Measurements from ENCODE around the gene F7. TPM values are rescaled to one million over a fixed set of nuclear protein-coding genes. Genes with fewer than 3 reads are reported as not detected.

The F7 gene
- total and polyA plus RNA-seq, 2 donors (not counting 1 experiment from before 2014, with no cell fraction given), result not detected

DNA sequence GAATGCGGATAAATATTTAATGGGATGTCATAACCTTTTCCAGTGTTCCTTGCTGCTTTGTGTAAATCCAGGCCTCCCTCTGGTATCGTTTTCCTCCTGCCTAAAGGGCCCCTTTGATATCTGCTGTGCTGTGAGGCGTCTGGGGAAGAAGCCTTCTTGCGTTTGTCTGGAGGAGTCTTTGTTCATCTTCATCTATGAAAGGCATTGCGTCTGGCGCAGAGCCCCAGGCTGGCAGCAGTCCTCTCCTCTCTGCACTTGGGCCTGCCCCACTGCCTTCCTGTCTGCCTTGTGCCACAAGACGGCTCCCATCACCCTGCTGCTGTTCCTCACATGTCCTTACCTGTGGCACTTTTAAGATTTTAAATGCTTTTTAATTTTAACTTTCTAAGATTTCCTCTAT, 62.6 kb downstream of the F7 start:
- H4K20me1 ChIP-seq (ENCODE audit: control insufficient read depth, insufficient read depth, low read length, poor library complexity, severe bottlenecking), result no peaks in the 10 kb centered on the region
- Mint-ChIP-seq H3K27ac (no peak overlapping the region), H3K9me3 (ENCODE audit: insufficient read depth) (no peaks in the 10 kb centered on the region), H3K4me3 (no peak overlapping the region), H3K27me3 (no peaks in the 10 kb centered on the region), H3K4me1 (peaks cover 10% of the 10 kb centered on the region)
- H3K9me3 ChIP-seq (ENCODE audit: control extremely low read depth in 1 of 3, control insufficient read depth in 2 of 3, insufficient read depth in 1 of 3, low read length in 2 of 3), result peaks cover 0 to 3% (median 0%) of the 10 kb centered on the region in 3 donors
- H3K27me3 ChIP-seq (replicated peaks in 1 of 4; ENCODE audit: control extremely low read depth in 1 of 4, control insufficient read depth in 3 of 4, insufficient read depth in 4 of 4, low read length in 3 of 4), result no peaks in the 10 kb centered on the region
- H3K4me3 ChIP-seq (ENCODE audit: control extremely low read depth in 1 of 5, extremely low read depth in 1 of 5, insufficient read depth in 1 of 5, low read depth in 2 of 5, low read length in 4 of 5), result no peak overlapping the region
- no peak for DNase-seq
- ChIA-PET CTCF (no interaction called here), POLR2A (no interaction called here)
- peaks cover 0 to 5% of the 10 kb centered on the region in 2 donors for H3K4me1 ChIP-seq (ENCODE audit: control insufficient read depth in 2 of 2, insufficient read depth in 2 of 2, low read length in 2 of 2)
- no peak for TF ChIP-seq EZH2 (IDR thresholded peaks at IDR 0.05; ENCODE audit: borderline replicate concordance, insufficient read depth, low read depth, low read length, poor library complexity, severe bottlenecking)
- TF ChIP-seq, protein P1, sequence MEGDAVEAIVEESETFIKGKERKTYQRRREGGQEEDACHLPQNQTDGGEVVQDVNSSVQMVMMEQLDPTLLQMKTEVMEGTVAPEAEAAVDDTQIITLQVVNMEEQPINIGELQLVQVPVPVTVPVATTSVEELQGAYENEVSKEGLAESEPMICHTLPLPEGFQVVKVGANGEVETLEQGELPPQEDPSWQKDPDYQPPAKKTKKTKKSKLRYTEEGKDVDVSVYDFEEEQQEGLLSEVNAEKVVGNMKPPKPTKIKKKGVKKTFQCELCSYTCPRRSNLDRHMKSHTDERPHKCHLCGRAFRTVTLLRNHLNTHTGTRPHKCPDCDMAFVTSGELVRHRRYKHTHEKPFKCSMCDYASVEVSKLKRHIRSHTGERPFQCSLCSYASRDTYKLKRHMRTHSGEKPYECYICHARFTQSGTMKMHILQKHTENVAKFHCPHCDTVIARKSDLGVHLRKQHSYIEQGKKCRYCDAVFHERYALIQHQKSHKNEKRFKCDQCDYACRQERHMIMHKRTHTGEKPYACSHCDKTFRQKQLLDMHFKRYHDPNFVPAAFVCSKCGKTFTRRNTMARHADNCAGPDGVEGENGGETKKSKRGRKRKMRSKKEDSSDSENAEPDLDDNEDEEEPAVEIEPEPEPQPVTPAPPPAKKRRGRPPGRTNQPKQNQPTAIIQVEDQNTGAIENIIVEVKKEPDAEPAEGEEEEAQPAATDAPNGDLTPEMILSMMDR (IDR thresholded peaks at IDR 0.05), result no peak
- no peak for ATAC-seq (ENCODE audit: low read depth)
- no peak overlapping the region for H2AFZ ChIP-seq (ENCODE audit: insufficient read depth, low read depth, low read length, poor library complexity, severe bottlenecking)
- no peak overlapping the region for H3K27ac ChIP-seq (ENCODE audit: low read length in 2 of 2)
- peaks cover 0 to 7% of the 10 kb centered on the region in 2 experiments for H3K36me3 ChIP-seq (replicated peaks in 1 of 2; ENCODE audit: control extremely low read depth in 1 of 2, control insufficient read depth in 1 of 2, extremely low read depth in 1 of 2, insufficient read depth in 2 of 2, low read length in 1 of 2)
- no peak overlapping the region for H3K4me2 ChIP-seq (replicated peaks; ENCODE audit: low read depth, low read length, poor library complexity, severe bottlenecking)
- H3K9ac ChIP-seq (ENCODE audit: low read length), result no peak overlapping the region
- no peaks in the 10 kb centered on the region for H3K79me2 ChIP-seq (ENCODE audit: control insufficient read depth, insufficient read depth, low read length)
- WGBS (ENCODE audit: insufficient coverage), result 100% methylated on average over 4 of the region's 7 CpGs
- intact Hi-C loops (cut with micrococcal nuclease), result no loop called here

DNA sequence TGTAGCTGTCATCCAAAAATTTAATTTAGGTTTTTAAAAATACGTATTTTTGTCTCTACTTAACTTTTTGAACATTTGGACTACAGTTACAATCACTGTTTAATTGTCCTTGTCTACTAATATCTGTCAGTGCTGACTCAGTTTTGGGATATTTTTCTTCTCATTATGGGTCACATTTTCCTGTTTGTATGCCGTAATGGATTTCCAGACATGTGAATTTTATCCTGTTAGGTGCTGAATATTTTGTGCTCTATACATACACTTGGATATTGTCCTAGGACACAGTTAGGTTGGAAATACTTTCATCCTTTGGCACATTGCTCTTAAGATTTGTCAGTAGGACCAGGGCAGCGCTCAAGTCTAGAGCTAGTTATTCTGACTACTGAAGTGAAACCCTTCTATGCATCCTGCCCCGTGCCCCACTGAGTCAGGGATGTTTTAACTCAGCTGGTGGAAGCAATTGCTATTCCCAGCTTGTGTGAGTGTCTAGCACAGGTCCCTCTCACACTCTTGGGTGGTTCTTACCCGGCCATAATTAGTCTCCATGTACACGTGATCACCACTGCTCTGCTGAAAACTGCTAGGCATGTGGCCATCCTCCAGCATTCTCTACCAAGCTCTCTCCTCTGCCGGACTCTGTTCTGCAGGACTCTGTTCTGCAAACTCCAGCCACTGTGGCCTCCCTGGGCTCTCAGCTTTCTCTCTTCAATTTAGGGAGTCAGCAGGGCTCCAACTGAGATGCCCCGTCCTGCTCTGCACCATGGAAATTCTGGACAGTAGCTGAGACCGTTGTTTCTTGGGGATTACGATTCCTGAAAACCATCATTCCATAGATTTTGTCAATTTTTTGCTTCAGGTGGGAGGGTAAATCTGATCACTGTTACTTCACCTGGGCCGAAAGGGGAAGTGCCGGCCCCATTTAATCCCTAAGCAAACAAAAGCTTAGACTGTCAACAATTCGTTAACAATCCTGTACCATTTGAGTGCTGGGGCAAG, 64.0 kb downstream of the F7 start:
- ATAC-seq (ENCODE audit: low read depth), result no peak
- no peak overlapping the region for H3K4me3 Mint-ChIP-seq

More for the DNA sequence above, 64.0 kb downstream of the F7 start:
- H3K4me3 ChIP-seq (ENCODE audit: control extremely low read depth in 1 of 5, extremely low read depth in 1 of 5, insufficient read depth in 1 of 5, low read depth in 2 of 5, low read length in 4 of 5), result no peak overlapping the region
- peaks cover 0 to 7% of the 10 kb centered on the region in 2 experiments for H3K36me3 ChIP-seq (replicated peaks in 1 of 2; ENCODE audit: control extremely low read depth in 1 of 2, control insufficient read depth in 1 of 2, extremely low read depth in 1 of 2, insufficient read depth in 2 of 2, low read length in 1 of 2)
- no peaks in the 10 kb centered on the region for H3K27me3 ChIP-seq (replicated peaks in 1 of 4; ENCODE audit: control extremely low read depth in 1 of 4, control insufficient read depth in 3 of 4, insufficient read depth in 4 of 4, low read length in 3 of 4)
- H3K9ac ChIP-seq (ENCODE audit: low read length), result no peak overlapping the region
- Mint-ChIP-seq H3K27ac (no peak overlapping the region), H3K4me1 (peaks cover 7% of the 10 kb centered on the region), H3K9me3 (ENCODE audit: insufficient read depth) (no peaks in the 10 kb centered on the region), H3K27me3 (no peaks in the 10 kb centered on the region)
- no peak for DNase-seq
- no peak for TF ChIP-seq EZH2 (IDR thresholded peaks at IDR 0.05; ENCODE audit: borderline replicate concordance, insufficient read depth, low read depth, low read length, poor library complexity, severe bottlenecking)
- TF ChIP-seq, protein P1 (IDR thresholded peaks at IDR 0.05), result no peak
- H3K79me2 ChIP-seq (ENCODE audit: control insufficient read depth, insufficient read depth, low read length), result no peaks in the 10 kb centered on the region
- H2AFZ ChIP-seq (ENCODE audit: insufficient read depth, low read depth, low read length, poor library complexity, severe bottlenecking), result no peak overlapping the region
- peaks cover 0 to 3% (median 0%) of the 10 kb centered on the region in 3 donors for H3K9me3 ChIP-seq (ENCODE audit: control extremely low read depth in 1 of 3, control insufficient read depth in 2 of 3, insufficient read depth in 1 of 3, low read length in 2 of 3)
- no peak overlapping the region for H3K4me2 ChIP-seq (replicated peaks; ENCODE audit: low read depth, low read length, poor library complexity, severe bottlenecking)
- H3K27ac ChIP-seq (ENCODE audit: low read length in 2 of 2), result no peak overlapping the region
- H3K4me1 ChIP-seq (ENCODE audit: control insufficient read depth in 2 of 2, insufficient read depth in 2 of 2, low read length in 2 of 2), result peaks cover 0 to 5% of the 10 kb centered on the region in 2 donors
- H4K20me1 ChIP-seq (ENCODE audit: control insufficient read depth, insufficient read depth, low read length, poor library complexity, severe bottlenecking), result no peaks in the 10 kb centered on the region
- WGBS (ENCODE audit: insufficient coverage), result 95% methylated on average over 7 of the region's 13 CpGs
- CTCF ChIA-PET, result no interaction called here
- POLR2A ChIA-PET, result no interaction called here
- intact Hi-C loops (cut with micrococcal nuclease), result no loop called here

Measured in B cell (primary cell).